GM12878 (cell line): Measurements from ENCODE around the gene BCR. TPM values are rescaled to one million over a fixed set of nuclear protein-coding genes. Genes with fewer than 3 reads are reported as not detected.
"Not testable (repeated sequence)": the region's sequence is repeated elsewhere in the genome, so short reads cannot be mapped to it uniquely, and the experiment has no call there.

Source experiments
- ATAC-seq: fragments of 200-7000 bp; cut with Tn5 transposase; 3 replicates; pipeline ENCODE4 v1.9.1; 2020; ENCODE audit warnings: mild to moderate bottlenecking, moderate library complexity
- BruUV-seq: library from RNA; stranded (reverse); fragments of 400-500 nt; replicated peaks from 2 replicates; lab custom pipeline; 2021; lab: Mats Ljungman, UMichigan
- CTCF ChIA-PET: fragments of 300-600 bp; sonication (Branson Sonifier 250); formaldehyde crosslinking; extraction: SDS; loops from one replicate; lab custom pipeline; 2021; ENCODE audit warnings: inconsistent platforms; lab: Yijun Ruan, JAX
- POLR2A ChIA-PET: fragments of 350-600 bp; formaldehyde crosslinking; extraction: SDS; loops from one replicate; lab custom pipeline; 2021; ENCODE audit warnings: inconsistent platforms; lab: Charles Lee
- RAD21 ChIA-PET: fragments of 300-600 bp; sonication (Branson Sonifier 250); formaldehyde crosslinking; loops from one replicate; lab custom pipeline; 2023; ENCODE audit warnings: antibody characterized with exemption; ENCODE audit not compliant: unreplicated experiment; lab: Charles Lee
- SMC1A ChIA-PET: fragments of 300-600 bp; sonication (Branson Sonifier 250); formaldehyde crosslinking; loops from one replicate; lab custom pipeline; 2023; ENCODE audit not compliant: unreplicated experiment, uncharacterized antibody; lab: Charles Lee
- DNase-seq: peaks from one replicate; pipeline ENCODE4 v3.0.0-alpha.2; 2011; ENCODE audit warnings: low read depth, low spot score
- FAIRE-seq: peaks from 3 replicates; lab custom pipeline; 2011; peaks lifted over from hg19 to GRCh38; lab: Jason Lieb, UNC
- H2AFZ ChIP-seq: 2 replicates; pipeline ENCODE4 v1.6.0; 2011; ENCODE audit warnings: low read depth, low read length, control low read depth; ENCODE audit not compliant: control insufficient read depth
- H3K27ac ChIP-seq: 2 replicates; pipeline ENCODE4 v1.5.1; 2011; ENCODE audit warnings: control low read depth; ENCODE audit not compliant: control insufficient read depth, insufficient read depth
- H3K27me3 ChIP-seq, 2 experiments: replicated peaks in 1 of 2; 2 replicates each; pipeline versions ENCODE4 v1.6.0 to v1.6.1; 2011; ENCODE audit warnings: low read length in 1 of 2; ENCODE audit not compliant: control insufficient read depth in 2 of 2, insufficient read depth in 2 of 2
- H3K36me3 ChIP-seq, 2 experiments: 2 replicates each; pipeline ENCODE4 v1.5.1; 2011; ENCODE audit warnings: low read length in 1 of 2; ENCODE audit not compliant: control insufficient read depth in 2 of 2, insufficient read depth in 2 of 2
- H3K4me1 ChIP-seq: 2 replicates; pipeline ENCODE4 v1.6.1; 2011; ENCODE audit warnings: mild to moderate bottlenecking, low read length, moderate library complexity, mixed read lengths; ENCODE audit not compliant: control insufficient read depth, insufficient read depth
- H3K4me2 ChIP-seq: 2 replicates; pipeline ENCODE4 v1.6.0; 2011; ENCODE audit warnings: control low read depth; ENCODE audit not compliant: control insufficient read depth, insufficient read depth
- H3K4me3 ChIP-seq: fragments of 200-600 bp; sonication (generic); 2 replicates; pipeline ENCODE4 v1.5.1; 2016
- H3K79me2 ChIP-seq: 2 replicates; pipeline ENCODE4 v1.6.0; 2011; ENCODE audit warnings: low read length; ENCODE audit not compliant: control insufficient read depth, insufficient read depth
- H3K9ac ChIP-seq: 2 replicates; pipeline ENCODE4 v1.8.0; 2011; ENCODE audit warnings: low read length, control low read depth, mixed read lengths; ENCODE audit not compliant: control insufficient read depth, insufficient read depth
- H3K9me3 ChIP-seq: replicated peaks from 3 replicates; pipeline ENCODE4 v1.5.1; 2011; ENCODE audit warnings: mild to moderate bottlenecking, low read length; ENCODE audit not compliant: control insufficient read depth, insufficient read depth
- H4K20me1 ChIP-seq: 2 replicates; pipeline ENCODE4 v1.6.0; 2011; ENCODE audit not compliant: control insufficient read depth, insufficient read depth
- JUND ChIP-seq: IDR thresholded peaks from 2 replicates; pipeline ENCODE4 v1.6.1; 2012; ENCODE audit warnings: low read depth, mild to moderate bottlenecking, low read length, improper control_type of control experiment, moderate library complexity
- RAD21 ChIP-seq: IDR thresholded peaks from 2 replicates; pipeline ENCODE4 v1.6.1; 2011; ENCODE audit warnings: mild to moderate bottlenecking, low read depth, low read length, moderate library complexity; ENCODE audit not compliant: insufficient read depth
- WGBS: methylation state at CpG from one replicate; pipeline ENCODE4 v1.1.6; 2016; ENCODE audit warnings: low lambda C conversion rate; ENCODE audit not compliant: insufficient replicate concordance, insufficient coverage; ENCODE audit errors: missing lambda C conversion rate; 5-methylcytosine and 5-hydroxymethylcytosine counted together
- in situ Hi-C: fragments of 300-500 bp; cut with MboI; formaldehyde crosslinking; loops from 9 replicates; pipeline ENCODE4 v1.14.3; 2018; ENCODE audit warnings: mixed read lengths
- intact Hi-C: fragments of 100-400 bp; cut with micrococcal nuclease; formaldehyde crosslinking; loops from one replicate; pipeline ENCODE4 v1.14.2; 2022; ENCODE audit not compliant: unreplicated experiment
- polyA plus RNA-seq, 11 experiments: library from polyadenylated mRNA; depleted of rRNA in 4 of 11; unstranded in 6 of 11; stranded (reverse) in 5 of 11; fragments of >200 nt; fragmentation: Nextera tagmentation in 4 of 11; fragmentation: Illumina TruSeq in 1 of 11; extraction: Ambion mirVana in 4 of 11; extraction: Trizol in 1 of 11; gene quantifications; 1 replicate in 1 of 11; 2 replicates in 10 of 11; pipeline versions ENCODE4 v1.2.1 to v1.2.3, GENCODE V29; 2011 to 2016; ENCODE audit warnings: inconsistent platforms in 2 of 11, missing spikeins in 2 of 11, low read depth in 1 of 11
- total RNA-seq, 4 experiments: library from RNA; depleted of rRNA in 3 of 4; stranded (reverse); fragments of >200 nt in 3 of 4; fragmentation: Illumina TruSeq in 1 of 4; extraction: Trizol in 1 of 4; gene quantifications; 2 replicates each; pipeline versions ENCODE4 v1.2.1 to v1.2.3, GENCODE V29; 2013 to 2021

Gene BCR
- total and polyA plus RNA-seq, 10 of the 15 experiments (the other 5 are each of a cell fraction or from before 2014, with no cell fraction given), result 1.7 to 64.7 (median 18.4) TPM

GRCh38 chr22:23306926-23307325 is 126.6 kb downstream of the BCR start:
- DNase-seq, result no peak
- Histone ChIP-seq H3K4me1 (no peaks in the 10 kb centered on the region), H3K9ac (no peak overlapping the region), H3K36me3 (peaks cover 0 to 6% of the 10 kb centered on the region in 2 experiments; a peak in 2 of 4 replicates), H3K4me2 (no peak overlapping the region), H3K27me3 (no peaks in the 10 kb centered on the region), H4K20me1 (no peaks in the 10 kb centered on the region), H2AFZ (no peak overlapping the region)
- SMC1A ChIA-PET, result no interaction called here
- 69% methylated on average over 3 of the region's 3 CpGs for WGBS
- BruUV-seq, result no TSS peak
- CTCF ChIA-PET, result no interaction called here
- intact Hi-C loops, result no loop called here
- POLR2A ChIA-PET, result no interaction called here
- TF ChIP-seq RAD21 (no peak), JUND (no peak)
- TF ChIP-seq, all 136 proteins: peak for 0
- RAD21 ChIA-PET, result no interaction called here
- in situ Hi-C loops, result no loop called here
- ATAC-seq (no peak), FAIRE-seq (no peak)
- Histone ChIP-seq H3K27ac (no peak overlapping the region), H3K79me2 (no peaks in the 10 kb centered on the region), H3K9me3 (no peaks in the 10 kb centered on the region), H3K4me3 (no peak overlapping the region)

- H3K27me3 ChIP-seq, DNase-seq, RAD21 ChIA-PET, H3K36me3 ChIP-seq, POLR2A ChIA-PET, H2AFZ ChIP-seq, H3K4me2 ChIP-seq, intact Hi-C loops, H3K27ac ChIP-seq, H3K9me3 ChIP-seq, ATAC-seq, H4K20me1 ChIP-seq, in situ Hi-C loops, SMC1A ChIA-PET, H3K9ac ChIP-seq, H3K79me2 ChIP-seq, H3K4me1 ChIP-seq, H3K4me3 ChIP-seq, CTCF ChIA-PET, BruUV-seq, FAIRE-seq: not testable (repeated sequence)
- 44% methylated on average over 3 of the region's 10 CpGs for whole genome bisulfite sequencing
Observed at GRCh38 chr22:23307511-23307910, 127.2 kb downstream of the BCR start.

DNA sequence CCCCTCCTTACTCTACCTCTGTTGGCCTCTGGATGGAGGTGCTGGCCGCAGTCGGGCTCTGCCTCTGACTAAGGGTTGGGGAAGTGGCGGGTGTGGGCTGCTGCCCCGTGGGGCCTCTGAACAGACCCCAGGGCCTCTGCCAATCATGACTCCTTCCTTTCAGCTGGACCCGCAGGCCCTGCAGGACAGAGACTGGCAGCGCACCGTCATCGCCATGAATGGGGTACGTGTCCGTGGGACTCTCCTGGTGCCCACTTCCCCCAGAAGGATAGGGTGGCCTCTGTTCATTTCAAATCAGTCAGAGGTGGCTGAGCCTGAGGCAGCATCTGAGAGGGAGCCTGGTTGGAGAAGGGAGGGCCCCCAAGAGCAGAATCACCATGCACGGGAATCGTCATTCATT is 129.0 kb downstream of the BCR start:
- H2AFZ ChIP-seq, in situ Hi-C loops, H4K20me1 ChIP-seq, SMC1A ChIA-PET, RAD21 ChIA-PET, DNase-seq, H3K4me3 ChIP-seq, H3K9ac ChIP-seq, ATAC-seq, H3K27ac ChIP-seq, H3K36me3 ChIP-seq, intact Hi-C loops, H3K4me1 ChIP-seq, CTCF ChIA-PET, H3K27me3 ChIP-seq, H3K79me2 ChIP-seq, FAIRE-seq, H3K4me2 ChIP-seq, BruUV-seq, H3K9me3 ChIP-seq: not testable (repeated sequence)
- POLR2A ChIA-PET, result interaction anchor here (0.7 kb wide), 1 partner anchor 89 kb away, joined by 3 read pairs; no protein-coding TSS in a partner anchor
- 98% methylated on average over 6 of the region's 12 CpGs for WGBS

- POLR2A ChIA-PET, in situ Hi-C loops, SMC1A ChIA-PET, DNase-seq, H2AFZ ChIP-seq, FAIRE-seq, H4K20me1 ChIP-seq, CTCF ChIA-PET, RAD21 ChIA-PET, H3K4me1 ChIP-seq, H3K9me3 ChIP-seq, ATAC-seq, H3K27me3 ChIP-seq, H3K4me3 ChIP-seq, H3K79me2 ChIP-seq, H3K36me3 ChIP-seq, H3K4me2 ChIP-seq, BruUV-seq, H3K9ac ChIP-seq, H3K27ac ChIP-seq: not testable (repeated sequence)
- intact Hi-C loops, result loop anchor here (10.0 kb wide), 1 partner anchor 224 kb away; no protein-coding TSS in a partner anchor
- WGBS, result 86% methylated on average over 5 of the region's 15 CpGs
Observed at GRCh38 chr22:23310443-23311097, 130.3 kb downstream of the BCR start.
